H1 (cell line): ENCODE results near the gene C4B. TPM values are rescaled to one million over a fixed set of nuclear protein-coding genes. Genes with fewer than 3 reads are reported as not detected.
"Not testable (repeated sequence)": the region's sequence is repeated elsewhere in the genome, so short reads cannot be mapped to it uniquely, and the experiment has no call there.

Source experiments
- CTCF ChIA-PET: fragments of 300-600 bp; sonication (Branson Sonifier 250); formaldehyde crosslinking; loops from one replicate; lab custom pipeline; 2021; ENCODE audit not compliant: partially characterized antibody; lab: Charles Lee
- POLR2A ChIA-PET: fragments of 300-600 bp; sonication (Branson Sonifier 250); formaldehyde crosslinking; loops from one replicate; lab custom pipeline; 2021; ENCODE audit warnings: inconsistent platforms; ENCODE audit not compliant: partially characterized antibody; lab: Charles Lee
- DNase-seq, 2 experiments: peaks; one replicate each; pipeline versions ENCODE4 v3.0.0 to v3.0.0-alpha.2; 2010 to 2022; ENCODE audit warnings: low spot score in 2 of 2, low read depth in 1 of 2, mixed read lengths in 1 of 2
- FAIRE-seq: peaks from 2 replicates; lab custom pipeline; 2011; peaks lifted over from hg19 to GRCh38; lab: Jason Lieb, UNC
- H2AFZ ChIP-seq: 2 replicates; pipeline ENCODE4 v1.8.1; 2012; ENCODE audit warnings: low read length, inconsistent platforms
- H2AK5ac ChIP-seq: 2 replicates; pipeline ENCODE4 v1.6.1; 2013; ENCODE audit warnings: low read depth, low read length
- H2BK120ac ChIP-seq: replicated peaks from 2 replicates; pipeline ENCODE3; 2013; ENCODE audit warnings: low read depth, low read length, inconsistent platforms
- H2BK12ac ChIP-seq: 2 replicates; pipeline ENCODE4 v1.6.1; 2013; ENCODE audit warnings: low read depth, low read length
- H2BK15ac ChIP-seq: 2 replicates; pipeline ENCODE4 v1.6.1; 2013; ENCODE audit warnings: low read length
- H2BK20ac ChIP-seq: 2 replicates; pipeline ENCODE4 v1.6.1; 2013; ENCODE audit warnings: low read length
- H2BK5ac ChIP-seq: 2 replicates; pipeline ENCODE4 v1.6.1; 2013; ENCODE audit warnings: low read depth, low read length
- H3K14ac ChIP-seq: 2 replicates; pipeline ENCODE4 v1.6.1; 2013; ENCODE audit warnings: inconsistent platforms; ENCODE audit not compliant: insufficient read length
- H3K18ac ChIP-seq: 2 replicates; pipeline ENCODE4 v1.6.1; 2013; ENCODE audit warnings: low read length; ENCODE audit errors: extremely low read depth
- H3K23ac ChIP-seq: 2 replicates; pipeline ENCODE4 v1.6.1; 2013; ENCODE audit warnings: inconsistent platforms; ENCODE audit not compliant: insufficient read length
- H3K23me2 ChIP-seq: 2 replicates; pipeline ENCODE4 v1.6.1; 2013; ENCODE audit warnings: low read depth, low read length
- H3K27ac ChIP-seq: 2 replicates; pipeline ENCODE4 v1.6.1; 2011; ENCODE audit warnings: low read depth, low read length, inconsistent platforms
- H3K27me3 ChIP-seq, 4 experiments: replicated peaks in 1 of 4; 1 replicate in 1 of 4; 2 replicates in 3 of 4; pipeline versions ENCODE4 v1.6.1 to v1.8.1; 2011 to 2013; ENCODE audit warnings: low read length in 3 of 4, mild to moderate bottlenecking in 3 of 4, inconsistent platforms in 2 of 4, mixed read lengths in 2 of 4, moderate library complexity in 1 of 4; ENCODE audit not compliant: control insufficient read depth in 3 of 4, insufficient read depth in 3 of 4; ENCODE audit errors: extremely low read depth in 1 of 4
- H3K36me3 ChIP-seq, 4 experiments: 2 replicates each; pipeline versions ENCODE4 v1.6.1 to v1.8.1; 2011 to 2013; ENCODE audit warnings: mild to moderate bottlenecking in 4 of 4, low read length in 3 of 4, moderate library complexity in 2 of 4, control low read depth in 1 of 4, inconsistent platforms in 1 of 4; ENCODE audit not compliant: insufficient read depth in 4 of 4, control insufficient read depth in 2 of 4
- H3K4ac ChIP-seq: replicated peaks from 2 replicates; pipeline ENCODE3; 2013; ENCODE audit warnings: low read length, low read depth, mixed read lengths, inconsistent platforms; ENCODE audit not compliant: insufficient read length
- H3K4me1 ChIP-seq, 4 experiments: replicated peaks in 1 of 4; 1 replicate in 1 of 4; 2 replicates in 3 of 4; pipeline versions ENCODE4 v1.6.1 to v1.8.1; 2011 to 2013; ENCODE audit warnings: low read length in 3 of 4, inconsistent platforms in 2 of 4, mixed read lengths in 1 of 4; ENCODE audit not compliant: insufficient read depth in 4 of 4, control insufficient read depth in 3 of 4
- H3K4me2 ChIP-seq, 2 experiments: 2 replicates each; pipeline versions ENCODE4 v1.6.1 to v1.8.1; 2011 to 2013; ENCODE audit warnings: low read depth in 2 of 2, low read length in 2 of 2, control low read depth in 1 of 2, inconsistent platforms in 1 of 2, mild to moderate bottlenecking in 1 of 2; ENCODE audit not compliant: insufficient read depth in 1 of 2
- H3K4me3 ChIP-seq, 4 experiments: fragments of 200-600, 300-600 bp in 1 of 4; sonication (generic), shearing (Covaris generic), sonication (Bioruptor Twin) in 1 of 4; 2 replicates each; pipeline versions ENCODE4 v1.5.1 to v1.8.1; 2011 to 2016; ENCODE audit warnings: low read length in 4 of 4, low read depth in 3 of 4, control low read depth in 2 of 4, inconsistent platforms in 2 of 4, mild to moderate bottlenecking in 2 of 4, mixed read lengths in 1 of 4, moderate library complexity in 1 of 4; ENCODE audit not compliant: insufficient read depth in 2 of 4; ENCODE audit errors: extremely low read depth in 1 of 4
- H3K56ac ChIP-seq: replicated peaks from 2 replicates; pipeline ENCODE3; 2013; ENCODE audit warnings: low read depth, mild to moderate bottlenecking, mixed read lengths, low read length, inconsistent platforms; ENCODE audit not compliant: insufficient read length
- H3K79me1 ChIP-seq: 2 replicates; pipeline ENCODE4 v1.6.1; 2013; ENCODE audit warnings: low read depth, low read length, control low read depth
- H3K79me2 ChIP-seq, 2 experiments: 2 replicates each; pipeline versions ENCODE4 v1.6.1 to v1.8.1; 2012 to 2013; ENCODE audit warnings: low read length in 2 of 2, mild to moderate bottlenecking in 2 of 2, inconsistent platforms in 1 of 2; ENCODE audit not compliant: insufficient read depth in 2 of 2, control insufficient read depth in 1 of 2
- H3K9ac ChIP-seq, 4 experiments: replicated peaks in 1 of 4; 1 replicate in 1 of 4; 2 replicates in 3 of 4; pipeline versions ENCODE4 v1.6.1 to v1.8.1; 2011 to 2013; ENCODE audit warnings: low read depth in 3 of 4, low read length in 3 of 4, control low read depth in 2 of 4, mild to moderate bottlenecking in 2 of 4, moderate library complexity in 2 of 4, inconsistent platforms in 1 of 4; ENCODE audit errors: extremely low read depth in 1 of 4
- H3K9me3 ChIP-seq, 2 experiments: 2 replicates each; pipeline versions ENCODE4 v1.6.1 to v1.8.1; 2012 to 2013; ENCODE audit warnings: mild to moderate bottlenecking in 2 of 2, moderate library complexity in 2 of 2, control low read depth in 1 of 2, inconsistent platforms in 1 of 2, low read depth in 1 of 2, low read length in 1 of 2, mixed read lengths in 1 of 2; ENCODE audit not compliant: insufficient read depth in 2 of 2
- H4K20me1 ChIP-seq, 2 experiments: replicated peaks in 1 of 2; 2 replicates each; pipeline versions ENCODE3 to v1.8.1; 2011 to 2013; ENCODE audit warnings: inconsistent platforms in 2 of 2, low read length in 2 of 2, mild to moderate bottlenecking in 1 of 2; ENCODE audit not compliant: insufficient read depth in 2 of 2, control insufficient read depth in 1 of 2
- H4K5ac ChIP-seq: 2 replicates; pipeline ENCODE4 v1.6.1; 2013; ENCODE audit warnings: low read length, low read depth, mixed read lengths, inconsistent platforms; ENCODE audit not compliant: insufficient read length
- H4K8ac ChIP-seq: 2 replicates; pipeline ENCODE4 v1.8.0; 2013; ENCODE audit warnings: mild to moderate bottlenecking, moderate library complexity, low read length, inconsistent platforms; ENCODE audit not compliant: insufficient read depth; ENCODE audit errors: extremely low read depth
- H4K91ac ChIP-seq: replicated peaks from 2 replicates; pipeline ENCODE3; 2013; ENCODE audit warnings: low read length, mixed read lengths, inconsistent platforms; ENCODE audit not compliant: insufficient read length
- WGBS, 2 experiments: shearing (Covaris generic) in 1 of 2; methylation state at CpG; one replicate each; pipeline versions ENCODE4 v1.1.6 to v1.1.7; 2013 to 2015; ENCODE audit warnings: low lambda C conversion rate in 2 of 2, mixed read lengths in 2 of 2, inconsistent platforms in 1 of 2, low coverage in 1 of 2, missing lambda C conversion rate in 1 of 2; ENCODE audit not compliant: insufficient replicate concordance in 2 of 2, insufficient coverage in 1 of 2, insufficient read length in 1 of 2; ENCODE audit errors: extremely low coverage in 1 of 2, missing lambda C conversion rate in 1 of 2; 5-methylcytosine and 5-hydroxymethylcytosine counted together
- polyA plus RNA-seq, 7 experiments: library from polyadenylated mRNA; depleted of rRNA in 3 of 7; stranded (reverse) in 5 of 7; unstranded in 2 of 7; fragments of >200 nt in 5 of 7; fragments of 200-250 nt in 2 of 7; gene quantifications; 1 replicate in 5 of 7; 2 replicates in 1 of 7; 4 replicates in 1 of 7; pipeline versions ENCODE4 v1.2.1 to v1.2.3, GENCODE V29; 2011 to 2013; ENCODE audit warnings: missing spikeins in 2 of 7, mixed read lengths in 2 of 7
- total RNA-seq: library from RNA; stranded (reverse); fragmentation: NEBNext Ultra II Directional; extraction: Animal tissue kit (Norgen Biotek cat#: 25700); gene quantifications from 2 replicates; pipeline ENCODE4 v1.2.1, GENCODE V29; 2021

C4B gene
- total and polyA plus RNA-seq, 2 of the 8 experiments (the other 6 are each of a cell fraction or from before 2014, with no cell fraction given): 0.74 to 3.5 TPM

- H3K36me3 ChIP-seq, H3K18ac ChIP-seq, H3K14ac ChIP-seq, H3K27me3 ChIP-seq, H3K23me2 ChIP-seq, H3K27ac ChIP-seq, H2AK5ac ChIP-seq, H2AFZ ChIP-seq, H3K4me2 ChIP-seq, H4K5ac ChIP-seq, H3K4me3 ChIP-seq, H4K91ac ChIP-seq, H2BK12ac ChIP-seq, POLR2A ChIA-PET, H2BK15ac ChIP-seq, H2BK120ac ChIP-seq, H4K8ac ChIP-seq, H3K9me3 ChIP-seq, FAIRE-seq, CTCF ChIA-PET, H3K79me2 ChIP-seq, DNase-seq, H3K23ac ChIP-seq, H3K56ac ChIP-seq, H2BK5ac ChIP-seq, H3K4ac ChIP-seq, H4K20me1 ChIP-seq, H3K79me1 ChIP-seq, H3K4me1 ChIP-seq, H2BK20ac ChIP-seq, H3K9ac ChIP-seq: not testable (repeated sequence)
- WGBS, 2 experiments: 89% methylated on average over 3 of the region's 6 CpGs; no CpG with 5 or more reads in 1 of the 2 experiments
Measured at GRCh38 chr6:31996385-31996784, 18.2 kb upstream of the C4B start.

GRCh38 chr6:32002546-32003268 is 11.9 kb upstream of the C4B start:
- H2BK12ac ChIP-seq, H3K18ac ChIP-seq, H3K9me3 ChIP-seq, H4K5ac ChIP-seq, H3K4me3 ChIP-seq, H2AFZ ChIP-seq, H3K27ac ChIP-seq, H3K79me1 ChIP-seq, H3K27me3 ChIP-seq, FAIRE-seq, H2AK5ac ChIP-seq, H2BK15ac ChIP-seq, H3K79me2 ChIP-seq, H3K23ac ChIP-seq, H4K8ac ChIP-seq, H2BK5ac ChIP-seq, H3K4me2 ChIP-seq, H2BK20ac ChIP-seq, H3K36me3 ChIP-seq, H3K9ac ChIP-seq, CTCF ChIA-PET, H4K20me1 ChIP-seq, H3K4me1 ChIP-seq, H4K91ac ChIP-seq, POLR2A ChIA-PET, DNase-seq, H2BK120ac ChIP-seq, H3K56ac ChIP-seq, H3K4ac ChIP-seq, H3K14ac ChIP-seq, H3K23me2 ChIP-seq: not testable (repeated sequence)
- WGBS, 2 experiments: no CpG with 5 or more reads among the region's 15 CpGs
